OCI-LY1 (cell line): ENCODE measurements around the gene CRYM.

ENCODE experiments used
- EZH2 ChIP-seq: fragments of 200-600 bp; sonication (generic), shearing (Covaris generic); IDR thresholded peaks from 2 replicates; pipeline ENCODE4 v1.8.0; 2017; ENCODE audit warnings: borderline replicate concordance, mixed run types, mild to moderate bottlenecking, antibody characterized with exemption, low read length, moderate library complexity, mixed read lengths
- TF ChIP-seq, protein P1 (sequence below): fragments of 200-600 bp; sonication (generic), shearing (Covaris generic); IDR thresholded peaks from 2 replicates; pipeline ENCODE4 v1.5.1; 2017; ENCODE audit warnings: mild to moderate bottlenecking, antibody characterized with exemption, low read length, moderate library complexity, mixed read lengths

DNA sequence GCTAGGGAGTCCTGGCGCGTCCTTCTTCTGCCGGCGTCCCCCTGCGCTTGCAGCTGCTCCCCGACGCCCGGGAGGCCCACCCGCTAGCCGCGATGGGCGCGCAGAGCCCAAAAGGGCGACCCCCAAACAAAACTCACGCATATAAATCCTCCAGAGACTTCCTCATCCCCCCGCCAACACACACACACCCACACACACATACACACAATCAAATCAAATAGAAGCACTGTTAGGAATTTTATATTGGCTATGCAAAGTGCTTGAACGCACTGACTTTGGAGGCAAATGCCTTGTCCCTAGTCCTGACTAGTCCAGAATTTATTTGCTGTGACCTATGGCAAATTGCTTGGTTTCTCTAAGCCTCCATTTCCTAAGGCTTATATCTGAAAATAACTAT is 23.8 kb upstream of the CRYM start:
- TF ChIP-seq, protein P1, sequence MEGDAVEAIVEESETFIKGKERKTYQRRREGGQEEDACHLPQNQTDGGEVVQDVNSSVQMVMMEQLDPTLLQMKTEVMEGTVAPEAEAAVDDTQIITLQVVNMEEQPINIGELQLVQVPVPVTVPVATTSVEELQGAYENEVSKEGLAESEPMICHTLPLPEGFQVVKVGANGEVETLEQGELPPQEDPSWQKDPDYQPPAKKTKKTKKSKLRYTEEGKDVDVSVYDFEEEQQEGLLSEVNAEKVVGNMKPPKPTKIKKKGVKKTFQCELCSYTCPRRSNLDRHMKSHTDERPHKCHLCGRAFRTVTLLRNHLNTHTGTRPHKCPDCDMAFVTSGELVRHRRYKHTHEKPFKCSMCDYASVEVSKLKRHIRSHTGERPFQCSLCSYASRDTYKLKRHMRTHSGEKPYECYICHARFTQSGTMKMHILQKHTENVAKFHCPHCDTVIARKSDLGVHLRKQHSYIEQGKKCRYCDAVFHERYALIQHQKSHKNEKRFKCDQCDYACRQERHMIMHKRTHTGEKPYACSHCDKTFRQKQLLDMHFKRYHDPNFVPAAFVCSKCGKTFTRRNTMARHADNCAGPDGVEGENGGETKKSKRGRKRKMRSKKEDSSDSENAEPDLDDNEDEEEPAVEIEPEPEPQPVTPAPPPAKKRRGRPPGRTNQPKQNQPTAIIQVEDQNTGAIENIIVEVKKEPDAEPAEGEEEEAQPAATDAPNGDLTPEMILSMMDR: no peak
- TF ChIP-seq EZH2: no peak
